Measurements from ENCODE around the gene DLGAP3.
"Not testable (repeated sequence)": the region's sequence is repeated elsewhere in the genome, so short reads cannot be mapped to it uniquely, and the experiment has no call there.

DLGAP3 gene

DNA sequence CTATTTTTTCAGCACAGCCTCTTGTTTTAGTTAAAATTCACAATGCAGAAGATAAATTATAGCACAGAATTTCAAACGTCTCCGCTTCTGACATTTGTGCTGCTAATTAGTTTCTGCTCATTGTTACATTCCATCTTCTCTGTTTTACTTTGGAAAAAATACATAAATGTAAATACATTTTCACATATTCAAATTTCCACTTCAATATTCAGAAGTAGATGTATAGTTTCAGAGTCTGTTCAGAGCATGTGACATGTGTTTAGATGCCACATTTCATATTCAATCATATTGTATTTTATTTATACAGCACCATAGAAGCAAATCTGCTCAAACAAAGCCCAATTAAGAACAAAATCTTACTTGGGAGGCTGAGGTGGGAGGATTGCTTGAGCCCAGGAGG is 36.1 kb upstream of the DLGAP3 start:
- DNase-seq (ENCODE audit: low spot score in 2 of 2): no peak
- no peaks in the 10 kb centered on the region for H3K27me3 ChIP-seq (ENCODE audit: low read depth)
- H3K4me3 ChIP-seq: no peak overlapping the region
- peaks cover 2% of the 10 kb centered on the region for H3K4me1 ChIP-seq
- in situ Hi-C loops (cut with MboI; ENCODE audit: low sequenced_read_pairs): no loop called here
- no peaks in the 10 kb centered on the region for H3K36me3 ChIP-seq (replicated peaks)
- peaks cover 5% of the 10 kb centered on the region; the same call in 1 of the 2 replicates for H3K9me3 ChIP-seq

DNA sequence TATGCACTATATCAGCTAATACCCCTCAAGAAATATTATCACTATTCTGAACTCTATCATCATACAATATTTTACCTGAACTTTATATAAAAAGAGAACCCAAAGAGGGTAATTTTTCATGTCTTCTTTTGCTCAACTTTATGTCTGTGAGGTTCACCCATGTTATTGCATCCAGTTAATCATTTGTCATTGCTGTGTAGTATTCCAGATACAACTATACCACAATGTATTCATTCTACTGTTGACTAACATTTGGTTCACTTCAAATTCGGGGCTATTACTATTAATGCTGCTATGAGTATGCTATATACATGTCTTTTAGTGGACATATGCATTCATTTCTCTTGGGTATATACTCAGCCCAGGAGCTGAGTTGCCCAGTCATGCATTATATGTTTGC is 21.0 kb upstream of the DLGAP3 start:
- no peaks in the 10 kb centered on the region for H3K4me1 ChIP-seq
- H3K4me3 ChIP-seq: no peak overlapping the region
- in situ Hi-C loops (cut with MboI; ENCODE audit: low sequenced_read_pairs): no loop called here
- no peaks in the 10 kb centered on the region for H3K27me3 ChIP-seq (ENCODE audit: low read depth)
- no peak for DNase-seq (ENCODE audit: low spot score in 2 of 2)
- H3K9me3 ChIP-seq: no peaks in the 10 kb centered on the region
- no peaks in the 10 kb centered on the region for H3K36me3 ChIP-seq (replicated peaks)

DNA sequence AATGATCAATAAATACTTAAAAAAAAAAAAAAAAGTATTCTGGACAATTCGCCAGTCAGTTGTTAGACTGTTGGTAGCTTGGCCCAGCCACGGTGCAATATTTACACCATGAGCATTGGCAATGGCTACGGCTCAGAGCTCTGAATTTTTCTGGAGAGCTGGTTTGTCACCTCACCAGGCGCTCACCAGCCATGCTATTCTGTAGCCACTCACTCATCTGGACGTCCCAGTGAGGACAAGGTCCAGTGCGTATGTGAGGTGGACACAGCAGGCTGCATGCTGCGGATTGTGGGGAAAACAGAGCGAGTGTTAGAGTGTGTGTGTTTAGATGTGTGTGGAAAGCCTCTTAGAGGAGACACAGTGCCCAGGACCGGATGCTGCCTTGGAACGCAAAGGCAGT is 19.3 kb upstream of the DLGAP3 start:
- H3K27me3 ChIP-seq (ENCODE audit: low read depth); H3K36me3 ChIP-seq (replicated peaks); H3K4me3 ChIP-seq; H3K4me1 ChIP-seq; DNase-seq (ENCODE audit: low spot score in 2 of 2); H3K9me3 ChIP-seq; in situ Hi-C loops (cut with MboI; ENCODE audit: low sequenced_read_pairs): not testable (repeated sequence)

DNA sequence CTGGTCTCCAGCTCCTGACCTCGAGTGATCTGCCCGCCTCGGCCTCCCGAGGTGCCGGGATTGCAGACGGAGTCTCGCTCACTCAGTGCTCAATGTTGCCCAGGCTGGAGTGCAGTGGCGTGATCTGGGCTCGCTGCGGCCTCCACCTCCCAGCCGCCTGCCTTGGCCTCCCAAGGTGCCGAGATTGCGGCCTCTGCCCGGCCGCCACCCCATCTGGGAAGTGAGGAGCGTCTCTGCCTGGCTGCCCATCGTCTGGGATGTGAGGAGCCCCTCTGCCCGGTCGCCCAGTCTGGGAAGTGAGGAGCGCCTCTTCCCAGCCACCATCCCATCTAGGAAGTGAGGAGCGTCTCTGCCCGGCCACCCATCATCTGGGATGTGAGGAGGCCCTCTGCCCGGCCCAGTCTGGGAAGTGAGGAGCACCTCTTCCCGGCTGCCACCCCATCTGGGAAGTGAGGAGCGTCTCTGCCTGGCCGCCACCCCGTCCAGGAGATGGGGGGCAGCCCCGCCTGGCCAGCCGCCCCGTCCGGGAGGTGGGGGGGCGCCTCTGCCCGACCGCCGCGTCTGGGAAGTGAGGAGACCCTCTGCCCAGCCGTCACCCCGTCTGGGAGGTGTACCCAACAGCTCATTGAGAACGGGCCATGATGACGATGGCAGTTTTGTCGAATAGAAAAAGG is 18.3 kb upstream of the DLGAP3 start:
- in situ Hi-C loops (cut with MboI; ENCODE audit: low sequenced_read_pairs); H3K36me3 ChIP-seq (replicated peaks); H3K27me3 ChIP-seq (ENCODE audit: low read depth); H3K9me3 ChIP-seq; DNase-seq (ENCODE audit: low spot score in 2 of 2); H3K4me3 ChIP-seq; H3K4me1 ChIP-seq: not testable (repeated sequence)

DNA sequence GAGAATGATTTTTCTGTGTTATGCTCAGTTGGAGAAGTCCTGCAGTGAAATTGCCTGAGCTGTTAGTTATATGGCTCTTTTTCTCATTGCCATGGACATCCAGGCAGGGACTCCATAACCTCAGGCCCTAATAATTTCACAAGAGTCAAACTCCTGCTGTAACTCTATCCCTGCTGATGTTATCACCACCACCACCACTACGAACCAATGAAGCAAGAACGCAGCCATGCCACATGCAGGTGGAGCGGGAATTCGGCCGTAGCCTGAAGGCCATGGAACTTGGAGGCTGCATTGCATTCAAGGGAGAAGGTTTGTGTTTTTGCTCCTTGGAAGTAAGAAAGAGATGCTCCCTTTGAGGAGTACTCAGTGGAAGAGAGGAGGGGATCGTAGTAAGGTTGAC is 16.8 kb upstream of the DLGAP3 start:
- DNase-seq (ENCODE audit: low spot score in 2 of 2): no peak
- no peaks in the 10 kb centered on the region for H3K36me3 ChIP-seq (replicated peaks)
- no peak overlapping the region for H3K4me3 ChIP-seq
- no peaks in the 10 kb centered on the region for H3K9me3 ChIP-seq
- H3K27me3 ChIP-seq (ENCODE audit: low read depth): 0 out of 2 replicates have a peak, but pooled peaks cover 4% of the 10 kb centered on the region
- H3K4me1 ChIP-seq: no peaks in the 10 kb centered on the region
- in situ Hi-C loops (cut with MboI; ENCODE audit: low sequenced_read_pairs): no loop called here

DNA sequence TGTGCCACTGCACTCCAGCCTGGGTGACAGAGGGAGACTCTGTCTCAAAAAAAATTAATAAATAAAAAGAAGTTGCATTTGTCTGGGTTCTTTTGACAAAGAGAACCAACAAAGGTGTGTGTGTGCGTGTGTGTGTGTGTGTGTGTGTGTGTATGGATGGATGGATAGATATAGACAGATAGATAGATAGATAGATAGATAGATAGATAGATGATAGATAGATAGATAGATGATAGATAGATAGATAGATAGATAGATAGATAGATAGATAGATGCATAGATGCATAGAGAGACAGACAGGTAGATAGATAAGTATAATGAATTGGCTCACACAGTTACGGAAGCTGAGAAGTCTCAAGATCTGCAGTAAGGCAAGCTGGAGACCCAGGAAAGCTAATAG is 12.3 kb upstream of the DLGAP3 start:
- H3K4me1 ChIP-seq; DNase-seq (ENCODE audit: low spot score in 2 of 2); in situ Hi-C loops (cut with MboI; ENCODE audit: low sequenced_read_pairs); H3K27me3 ChIP-seq (ENCODE audit: low read depth); H3K36me3 ChIP-seq (replicated peaks); H3K4me3 ChIP-seq; H3K9me3 ChIP-seq: not testable (repeated sequence)

DNA sequence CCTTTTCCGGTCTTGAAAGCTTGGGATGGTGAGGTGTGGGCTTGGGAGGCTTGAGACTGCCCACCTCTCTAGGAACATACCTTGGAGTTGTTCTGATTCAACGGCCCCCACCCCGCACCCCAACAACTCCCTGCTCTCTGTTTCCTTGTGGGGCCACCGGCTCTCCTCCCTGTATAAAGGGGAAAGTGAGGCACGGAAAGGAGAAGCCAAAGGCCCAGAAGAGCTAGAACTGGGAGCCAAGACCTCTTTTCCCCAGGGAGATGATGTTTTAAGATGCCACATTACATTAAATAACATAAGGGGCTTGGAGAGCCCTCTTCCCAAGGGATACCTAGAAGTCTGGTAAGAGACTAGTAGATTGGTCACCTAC is 1.2 kb upstream of the DLGAP3 start:
- Histone ChIP-seq H3K9me3 (no peaks in the 10 kb centered on the region), H3K4me1 (no peaks in the 10 kb centered on the region; the same call in 1 of the 2 replicates), H3K27me3 (ENCODE audit: low read depth) (peaks cover 18% of the 10 kb centered on the region), H3K4me3 (no peak overlapping the region), H3K36me3 (replicated peaks) (no peaks in the 10 kb centered on the region)
- in situ Hi-C loops (cut with MboI; ENCODE audit: low sequenced_read_pairs): no loop called here
- no peak for DNase-seq (ENCODE audit: low spot score in 2 of 2)

DNA sequence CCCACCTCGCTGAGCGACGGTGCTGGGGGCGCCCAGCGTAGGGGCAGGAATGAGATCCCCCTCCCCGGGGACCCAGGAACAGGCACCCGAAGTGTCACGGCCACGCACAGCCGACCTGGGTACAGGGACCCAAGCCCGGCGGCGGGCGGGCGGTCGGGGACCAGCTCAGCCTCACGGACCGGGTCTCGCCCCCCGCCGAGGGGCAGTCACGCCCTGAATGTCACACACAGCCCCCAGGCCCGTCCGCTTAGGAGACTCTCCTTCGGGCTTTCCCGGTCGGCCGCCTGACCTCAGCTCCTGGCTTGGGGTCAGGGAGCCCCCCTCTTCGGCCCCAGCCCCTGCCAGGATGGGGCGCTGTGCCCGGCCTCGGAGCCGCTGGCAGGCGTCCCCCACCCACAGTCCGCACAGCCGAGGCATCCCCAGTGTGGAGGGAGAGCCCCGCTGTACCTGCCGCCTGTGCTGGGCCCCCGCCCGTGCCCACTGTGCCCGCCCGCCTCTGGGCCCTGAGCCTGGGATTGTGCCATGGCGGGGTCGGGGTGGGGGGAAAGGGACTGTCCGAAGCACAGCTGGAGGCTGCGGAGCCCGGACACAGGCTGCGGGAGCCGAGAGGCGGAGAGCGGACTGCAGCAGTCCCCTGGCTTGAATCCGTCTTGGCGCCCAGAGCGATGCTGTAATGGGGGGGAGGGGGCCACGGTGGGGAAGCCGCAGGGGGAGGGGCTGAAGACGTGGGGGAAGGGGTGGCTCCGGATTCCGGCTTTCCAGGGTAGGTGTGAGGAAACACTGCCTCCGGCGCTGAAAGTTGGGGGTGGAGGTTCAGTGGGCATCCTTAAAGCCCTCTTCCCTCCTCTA is 627 bp upstream of the DLGAP3 start:
- DNase-seq (ENCODE audit: low spot score in 2 of 2): peak in 1 of 2 experiments; percentile 17
- Histone ChIP-seq H3K9me3 (no peaks in the 10 kb centered on the region), H3K4me3 (peak overlapping the region; percentile 37), H3K36me3 (replicated peaks) (no peaks in the 10 kb centered on the region), H3K27me3 (ENCODE audit: low read depth) (peaks cover 18% of the 10 kb centered on the region), H3K4me1 (no peaks in the 10 kb centered on the region; the same call in 1 of the 2 replicates)
- in situ Hi-C loops (cut with MboI; ENCODE audit: low sequenced_read_pairs): no loop called here

DNA sequence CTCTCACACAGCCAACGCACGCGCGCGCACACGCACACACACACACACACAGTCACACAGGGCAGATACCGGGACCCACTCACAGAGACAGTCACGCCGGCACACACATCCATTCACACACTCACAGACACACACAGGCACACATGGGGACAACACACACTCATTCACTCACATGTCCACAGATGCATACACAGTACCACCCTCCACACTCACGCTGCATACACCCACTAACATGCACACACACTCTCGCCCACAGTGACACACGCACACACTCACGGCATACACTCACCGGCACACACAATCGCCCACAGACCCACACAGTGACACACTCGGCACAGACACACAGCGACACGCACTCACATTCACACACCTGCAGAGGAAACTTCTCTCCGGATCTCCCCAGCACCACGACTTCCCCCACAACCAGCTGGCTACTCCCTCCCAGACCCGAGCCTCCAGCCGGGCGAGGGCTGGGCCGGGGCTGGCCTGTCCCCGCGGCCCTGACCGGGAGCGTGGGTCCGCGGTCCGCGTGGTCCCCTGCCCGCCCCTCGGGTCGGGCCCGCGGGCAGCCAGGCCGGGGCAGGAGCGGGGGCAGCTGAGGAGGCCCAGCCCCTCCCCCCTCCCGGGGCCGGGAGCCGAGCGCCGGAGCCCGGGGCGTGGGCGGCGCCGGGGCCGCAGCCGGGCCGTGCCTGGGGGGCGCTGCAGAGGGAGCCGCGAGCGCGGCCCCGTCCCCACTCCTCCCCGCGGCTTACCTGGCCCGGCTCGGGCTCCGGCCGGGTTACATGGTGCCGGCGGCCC is 552 bp downstream of the DLGAP3 start:
- peak overlapping the region; percentile 29 for H3K4me3 ChIP-seq
- H3K4me1 ChIP-seq: no peaks in the 10 kb centered on the region; the same call in 1 of the 2 replicates
- H3K27me3 ChIP-seq (ENCODE audit: low read depth): peaks cover 20% of the 10 kb centered on the region
- no peaks in the 10 kb centered on the region for H3K36me3 ChIP-seq (replicated peaks)
- DNase-seq (ENCODE audit: low spot score in 2 of 2): peak in 1 of 2 experiments; percentile 23
- no peaks in the 10 kb centered on the region for H3K9me3 ChIP-seq
- in situ Hi-C loops (cut with MboI; ENCODE audit: low sequenced_read_pairs): no loop called here

DNA sequence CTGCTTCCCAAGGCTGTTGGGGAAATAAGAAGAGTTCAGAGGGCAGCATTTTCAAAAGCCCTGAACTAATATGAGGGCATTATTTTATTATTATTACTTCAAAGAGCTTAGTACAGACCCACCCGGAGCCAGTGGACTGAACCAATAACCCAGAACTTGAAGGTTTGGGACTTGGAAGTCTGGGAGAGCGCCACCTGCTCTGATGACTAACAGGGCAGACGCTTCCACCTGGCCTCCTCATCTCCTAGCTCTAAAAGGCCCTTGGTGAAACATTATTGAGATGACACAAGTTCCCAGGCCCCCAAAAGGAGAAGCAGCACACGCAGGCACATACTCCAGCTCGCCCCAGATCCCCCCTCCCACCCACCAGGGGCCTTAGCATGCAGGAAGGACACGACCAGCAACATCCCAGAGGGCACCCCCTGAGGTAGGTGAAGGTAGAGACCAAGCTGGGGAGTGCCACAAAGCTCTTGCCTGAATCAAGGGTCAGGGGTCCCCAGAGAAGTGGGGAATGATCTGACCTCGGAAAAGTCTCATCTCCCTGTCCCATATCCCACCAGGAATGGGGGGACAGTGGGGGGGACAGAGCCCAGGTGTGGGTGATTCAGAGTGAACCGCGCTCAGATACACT is 1.3 kb downstream of the DLGAP3 start:
- H3K36me3 ChIP-seq (replicated peaks): no peaks in the 10 kb centered on the region
- peaks cover 23% of the 10 kb centered on the region for H3K27me3 ChIP-seq (ENCODE audit: low read depth)
- no peak overlapping the region; the same call in 1 of the 2 replicates for H3K4me3 ChIP-seq
- H3K4me1 ChIP-seq: no peaks in the 10 kb centered on the region; the same call in 1 of the 2 replicates
- DNase-seq (ENCODE audit: low spot score in 2 of 2): no peak
- in situ Hi-C loops (cut with MboI; ENCODE audit: low sequenced_read_pairs): no loop called here
- no peaks in the 10 kb centered on the region for H3K9me3 ChIP-seq

DNA sequence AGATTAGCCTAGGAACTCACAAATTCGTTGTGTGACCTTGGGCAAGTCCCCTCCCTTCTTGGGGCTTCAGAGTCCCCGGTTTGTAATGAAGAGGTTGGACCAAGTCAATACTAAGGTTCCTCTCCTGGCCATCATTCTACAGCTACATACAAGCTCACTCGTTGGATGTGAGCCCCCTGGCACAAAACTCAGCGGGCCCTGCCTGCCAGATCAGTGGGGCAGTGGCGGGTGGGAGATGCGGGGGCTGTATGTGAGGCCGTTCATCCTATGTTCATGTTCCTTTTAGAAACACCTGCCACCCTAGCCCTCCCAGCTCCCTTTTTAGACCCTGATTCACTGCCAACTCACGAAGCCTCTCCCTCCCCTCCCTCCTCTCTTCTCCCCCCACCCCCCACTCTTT is 2.1 kb downstream of the DLGAP3 start:
- H3K9me3 ChIP-seq: no peaks in the 10 kb centered on the region
- H3K36me3 ChIP-seq (replicated peaks): no peaks in the 10 kb centered on the region
- in situ Hi-C loops (cut with MboI; ENCODE audit: low sequenced_read_pairs): no loop called here
- H3K4me1 ChIP-seq: no peaks in the 10 kb centered on the region; the same call in 1 of the 2 replicates
- peaks cover 23% of the 10 kb centered on the region for H3K27me3 ChIP-seq (ENCODE audit: low read depth)
- DNase-seq (ENCODE audit: low spot score in 2 of 2): no peak
- no peak overlapping the region for H3K4me3 ChIP-seq

DNA sequence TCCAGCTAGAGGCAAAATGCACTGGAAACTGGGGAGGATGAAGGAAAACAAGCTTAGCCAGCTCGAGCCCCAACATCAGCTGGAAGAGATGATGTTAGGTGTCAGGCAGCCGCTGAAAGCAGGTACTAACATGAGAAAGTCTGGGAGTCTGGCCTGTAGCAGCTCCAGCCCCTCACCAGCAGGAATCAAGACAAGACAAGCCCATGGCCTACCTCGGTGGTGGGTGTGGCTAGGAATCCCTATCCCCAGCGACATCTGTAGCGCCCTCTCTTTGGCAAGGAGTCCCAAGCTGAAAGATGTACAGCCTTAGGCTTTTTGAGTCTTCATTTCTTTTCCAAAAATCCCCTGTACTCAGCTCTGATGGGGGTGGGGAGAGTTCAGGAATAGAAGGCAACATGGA is 2.6 kb downstream of the DLGAP3 start:
- no peaks in the 10 kb centered on the region for H3K9me3 ChIP-seq
- H3K4me3 ChIP-seq: no peak overlapping the region
- H3K36me3 ChIP-seq (replicated peaks): no peaks in the 10 kb centered on the region
- DNase-seq (ENCODE audit: low spot score in 2 of 2): no peak
- in situ Hi-C loops (cut with MboI; ENCODE audit: low sequenced_read_pairs): no loop called here
- no peaks in the 10 kb centered on the region; the same call in 1 of the 2 replicates for H3K4me1 ChIP-seq
- H3K27me3 ChIP-seq (ENCODE audit: low read depth): peaks cover 23% of the 10 kb centered on the region

DNA sequence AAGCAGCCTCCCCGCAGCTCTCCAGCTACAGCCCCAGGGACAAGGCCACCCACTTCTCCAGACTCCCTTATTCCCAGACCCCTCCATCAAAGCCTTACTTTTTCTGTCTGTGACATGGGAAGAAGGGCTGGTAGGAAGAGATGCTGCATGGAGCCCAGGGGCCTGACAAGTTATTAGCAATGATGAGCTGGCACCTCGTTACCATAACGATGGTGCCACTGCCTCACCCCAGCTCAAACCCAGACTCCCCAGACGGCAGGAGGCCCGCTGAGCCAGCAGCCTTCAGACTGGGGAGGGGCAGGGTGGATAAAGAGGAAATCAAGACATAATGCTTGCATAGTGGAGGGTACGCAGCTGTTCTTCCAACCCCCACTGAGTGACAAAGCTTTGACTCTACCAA is 3.3 kb downstream of the DLGAP3 start:
- H3K36me3 ChIP-seq (replicated peaks): no peaks in the 10 kb centered on the region
- peaks cover 23% of the 10 kb centered on the region for H3K27me3 ChIP-seq (ENCODE audit: low read depth)
- H3K4me1 ChIP-seq: no peaks in the 10 kb centered on the region; the same call in 1 of the 2 replicates
- no peak overlapping the region for H3K4me3 ChIP-seq
- DNase-seq (ENCODE audit: low spot score in 2 of 2): no peak
- in situ Hi-C loops (cut with MboI; ENCODE audit: low sequenced_read_pairs): no loop called here
- no peaks in the 10 kb centered on the region for H3K9me3 ChIP-seq
